AG08395 (cell line): ENCODE measurements around the gene C9orf40.

Experiments used
- DNase-seq: peaks from one replicate; pipeline ENCODE4 v3.0.0; 2012; ENCODE audit warnings: mixed read lengths, low spot score

Gene C9orf40

GRCh38 chr9:74952201-74953151, at the start of gene C9orf40:
Gene C9orf40, minus strand, starts transcription at chr9:74952912. Its CDS starts 301 bp downstream, at chr9:74952611.
- DNase-seq, result peak; percentile 84

- peak; percentile 63 for DNase-seq
These were observed 49.2 kb upstream of the C9orf40 start for GRCh38 chr9:75001719-75002421.

GRCh38 chr9:75000835-75001234, 48.1 kb upstream of the C9orf40 start:
- no peak for DNase-seq

- DNase-seq, result no peak
These were observed 32.3 kb upstream of the C9orf40 start for GRCh38 chr9:74985041-74985440.

- no peak for DNase-seq
These were observed 31.0 kb upstream of the C9orf40 start for GRCh38 chr9:74983709-74984108.

- DNase-seq, result no peak
These were observed 27.1 kb upstream of the C9orf40 start for GRCh38 chr9:74979844-74980243.

- DNase-seq, result no peak
These were observed 24.6 kb upstream of the C9orf40 start for GRCh38 chr9:74977287-74977686.

GRCh38 chr9:74975538-74975937, 22.8 kb upstream of the C9orf40 start:
- no peak for DNase-seq

GRCh38 chr9:74974558-74974957, 21.8 kb upstream of the C9orf40 start:
- no peak for DNase-seq

- DNase-seq, result no peak
These were observed 21.0 kb upstream of the C9orf40 start for GRCh38 chr9:74973714-74974113.

GRCh38 chr9:74963056-74963455, 10.3 kb upstream of the C9orf40 start:
- no peak for DNase-seq

- no peak for DNase-seq
These were observed 8.8 kb upstream of the C9orf40 start for GRCh38 chr9:74961496-74961895.

- DNase-seq, result peak; percentile 36
These were observed 7.8 kb upstream of the C9orf40 start for GRCh38 chr9:74960561-74960960.

- no peak for DNase-seq
These were observed 5.9 kb upstream of the C9orf40 start for GRCh38 chr9:74958587-74958986.

- DNase-seq, result peak; percentile 31
These were observed 581 bp upstream of the C9orf40 start for GRCh38 chr9:74953235-74953751.

- no peak for DNase-seq
These were observed 974 bp downstream of the C9orf40 start for GRCh38 chr9:74951725-74952151.

- DNase-seq, result no peak
These were observed 1.5 kb downstream of the C9orf40 start for GRCh38 chr9:74951107-74951720.

- no peak for DNase-seq
These were observed 2.6 kb downstream of the C9orf40 start for GRCh38 chr9:74949859-74950855.

GRCh38 chr9:74948937-74949336, 3.8 kb downstream of the C9orf40 start:
- no peak for DNase-seq

GRCh38 chr9:74946686-74947085, 6.0 kb downstream of the C9orf40 start:
- DNase-seq, result no peak

GRCh38 chr9:74942801-74943200, 9.9 kb downstream of the C9orf40 start:
- DNase-seq, result no peak
